SHP77 treated with DMSO at 0.1 percent for 48 hours (cell line): ENCODE results near the gene KCNJ4.
"Not testable (repeated sequence)": the region's sequence is repeated elsewhere in the genome, so short reads cannot be mapped to it uniquely, and the experiment has no call there.

Experiments used
- DNase-seq: peaks from one replicate; lab custom pipeline; 2025; lab: John Stamatoyannopoulos, UW

The KCNJ4 gene

GRCh38 chr22:38413085-38414008 is 41.7 kb downstream of the KCNJ4 start:
- DNase-seq: no peak

- DNase-seq: no peak
Observed at GRCh38 chr22:38412435-38413084, 42.4 kb downstream of the KCNJ4 start.

GRCh38 chr22:38411016-38411415 is 44.0 kb downstream of the KCNJ4 start:
- no peak for DNase-seq

GRCh38 chr22:38409916-38410315 is 45.1 kb downstream of the KCNJ4 start:
- DNase-seq: not testable (repeated sequence)

GRCh38 chr22:38406617-38407016 is 48.4 kb downstream of the KCNJ4 start:
- DNase-seq: no peak

- DNase-seq: no peak
Observed at GRCh38 chr22:38404419-38404818, 50.6 kb downstream of the KCNJ4 start.

- DNase-seq: no peak
Observed at GRCh38 chr22:38403812-38404211, 51.2 kb downstream of the KCNJ4 start.

DNA sequence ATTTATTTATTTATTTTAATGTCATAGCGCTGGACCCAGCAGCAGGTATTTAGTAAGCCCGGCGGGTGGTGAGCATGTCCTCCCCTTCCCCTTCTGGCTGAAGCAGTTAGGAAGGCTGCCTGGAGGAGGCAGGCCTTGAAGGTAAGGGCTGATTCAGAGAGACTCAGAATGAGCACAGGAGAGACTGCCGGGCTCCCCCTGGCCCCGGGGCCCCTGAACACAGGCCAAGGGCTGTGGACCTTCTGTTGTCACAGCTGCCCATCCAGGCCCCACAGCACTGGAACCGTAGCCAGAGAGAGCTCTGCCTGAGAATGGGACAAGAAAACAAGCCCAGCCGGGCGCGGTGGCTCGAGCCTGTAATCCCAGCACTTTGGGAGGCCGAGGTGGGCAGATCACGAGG is 52.8 kb downstream of the KCNJ4 start:
- peak; percentile 29 for DNase-seq

DNA sequence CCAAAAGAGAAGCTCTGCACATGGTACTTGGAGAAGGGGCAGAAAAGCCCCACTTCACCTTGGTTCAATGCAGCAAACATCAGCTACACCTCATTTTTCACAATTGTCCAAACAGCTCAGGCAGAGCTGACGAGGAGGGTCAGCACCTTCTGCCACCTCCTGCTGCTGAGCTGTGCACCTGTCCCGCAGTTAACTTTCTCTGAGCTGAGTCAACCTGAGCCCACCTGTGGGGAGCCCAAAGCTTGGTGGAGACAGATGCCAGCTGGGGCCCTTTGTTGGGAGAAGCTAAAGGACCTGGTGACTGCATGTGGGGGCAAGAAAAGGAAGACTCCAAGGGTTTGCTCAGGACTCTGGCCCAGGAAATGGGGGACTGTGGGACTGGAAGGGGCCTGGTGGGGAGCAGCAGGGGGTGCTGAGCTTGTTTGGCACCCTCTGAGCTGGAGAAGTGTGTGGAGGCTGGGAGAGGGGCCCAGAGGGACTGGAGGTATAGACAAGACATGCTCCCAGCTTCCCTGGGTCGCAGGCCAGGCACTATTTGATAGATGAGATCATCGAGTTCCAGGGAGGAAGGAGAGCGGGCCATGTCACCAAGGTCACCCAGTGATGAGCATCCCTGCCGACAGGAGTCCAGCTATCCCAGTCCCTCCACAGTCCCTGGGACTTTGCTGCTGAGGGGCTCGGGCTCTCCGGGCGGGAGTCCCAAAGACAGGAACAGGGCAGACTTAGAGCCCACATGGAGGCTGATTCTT is 53.5 kb downstream of the KCNJ4 start:
- DNase-seq: no peak

DNA sequence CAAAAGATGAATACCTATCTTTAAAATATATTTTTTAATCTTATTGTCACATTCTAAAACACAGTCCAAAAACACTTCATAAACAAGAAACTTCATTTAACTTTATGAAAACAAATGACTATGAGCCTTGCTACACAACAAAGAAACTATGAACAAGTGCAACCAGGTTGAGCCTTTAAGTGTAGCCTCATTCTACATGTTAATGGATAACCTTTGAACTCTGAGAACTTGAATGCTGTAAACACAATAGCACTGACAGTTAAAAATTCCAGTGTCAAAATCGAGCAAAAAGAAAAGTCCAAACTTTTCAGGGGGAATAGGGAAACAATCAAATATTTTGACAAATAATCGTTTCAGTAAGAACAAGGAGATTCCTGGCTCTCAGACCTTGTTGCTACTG is 54.7 kb downstream of the KCNJ4 start:
- not testable (repeated sequence) for DNase-seq

GRCh38 chr22:38398609-38399461 is 56.2 kb downstream of the KCNJ4 start:
- peak; percentile 61 for DNase-seq

DNA sequence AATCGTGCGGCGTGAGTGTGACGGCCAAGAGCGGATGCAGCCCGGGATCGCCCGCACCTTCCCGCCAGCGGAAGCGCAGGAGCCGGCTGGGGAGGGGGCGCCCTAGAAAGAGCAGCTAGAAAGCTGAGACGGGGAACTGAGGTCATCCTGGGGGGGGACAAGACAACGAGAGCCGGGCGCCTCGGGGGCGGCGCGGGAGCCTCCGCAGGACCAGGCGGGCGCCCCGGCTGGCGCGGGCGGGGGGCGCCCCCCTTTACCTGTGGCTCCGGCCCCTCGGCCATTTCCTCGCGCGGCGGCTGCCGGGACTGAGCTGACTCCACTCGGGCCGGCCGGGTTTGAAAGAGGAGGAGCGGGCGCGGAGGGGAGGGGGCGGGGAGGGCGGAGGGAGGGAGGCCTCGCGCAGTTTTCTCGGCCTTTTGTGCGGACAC is 56.8 kb downstream of the KCNJ4 start:
- not testable (repeated sequence) for DNase-seq

- no peak for DNase-seq
Observed at GRCh38 chr22:38397189-38398085, 57.6 kb downstream of the KCNJ4 start.

- DNase-seq: not testable (repeated sequence)
Observed at GRCh38 chr22:38396440-38397069, 58.4 kb downstream of the KCNJ4 start.

GRCh38 chr22:38395944-38396343 is 59.1 kb downstream of the KCNJ4 start:
- not testable (repeated sequence) for DNase-seq

- DNase-seq: not testable (repeated sequence)
Observed at GRCh38 chr22:38394929-38395624, 59.9 kb downstream of the KCNJ4 start.

DNA sequence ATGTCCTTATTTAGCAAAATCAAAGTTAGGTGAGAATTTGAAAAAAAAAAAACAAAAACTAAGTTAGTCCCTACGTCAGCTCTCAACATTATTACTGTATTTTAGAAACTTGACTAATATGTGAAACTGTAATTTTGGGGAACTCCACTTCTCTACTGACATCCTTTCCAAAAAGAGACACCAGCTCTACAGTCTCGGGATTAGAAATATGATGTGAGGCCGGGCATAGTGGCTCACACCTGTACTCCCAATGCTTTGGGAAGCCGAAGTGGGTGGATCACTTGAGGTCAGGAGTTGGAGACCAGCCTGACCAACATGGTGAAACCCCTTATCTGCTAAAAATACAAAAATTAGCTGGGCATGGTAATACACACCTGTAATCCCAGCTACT is 65.6 kb downstream of the KCNJ4 start:
- DNase-seq: not testable (repeated sequence)

DNA sequence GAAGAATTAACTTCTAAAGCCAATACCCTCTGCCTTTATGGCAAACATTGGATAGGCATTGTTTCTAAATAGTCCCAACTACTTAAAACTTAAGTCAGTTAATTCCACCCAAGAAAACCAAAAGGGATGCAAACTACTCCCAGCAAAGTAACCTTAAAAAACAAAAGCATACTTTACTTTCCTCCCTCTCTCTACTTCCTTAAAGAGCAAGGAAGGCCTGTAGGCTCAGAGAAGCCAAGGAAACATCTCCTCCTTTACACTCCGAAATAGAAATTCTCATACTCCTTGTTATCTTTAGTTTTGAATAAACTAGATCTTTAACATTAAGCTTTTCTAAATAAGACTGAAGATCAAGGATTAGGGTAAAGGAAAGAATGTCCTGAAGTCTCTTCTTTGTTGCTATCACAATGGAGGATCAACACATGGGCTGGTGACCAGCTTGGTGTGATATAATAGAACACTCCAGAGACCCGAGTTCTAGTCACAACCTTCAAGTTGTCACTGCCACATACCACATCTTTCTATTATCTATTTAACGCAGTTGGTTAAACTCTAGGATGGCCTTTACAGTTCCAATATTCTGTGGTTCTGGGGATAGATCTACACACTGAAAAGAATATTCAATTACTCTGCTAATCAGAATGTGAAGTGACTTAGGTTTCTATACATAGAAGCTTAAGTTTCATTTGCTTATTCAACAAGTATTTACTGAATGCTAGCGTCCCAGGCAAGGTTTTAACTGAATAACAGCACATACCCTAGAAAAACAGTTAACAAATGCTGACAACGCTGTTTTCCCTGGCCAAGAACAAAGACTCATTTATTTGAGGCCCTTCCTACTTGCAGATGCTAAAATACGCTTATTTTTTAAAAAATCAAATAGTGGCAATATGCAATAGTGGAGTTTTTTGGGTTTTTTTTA is 66.2 kb downstream of the KCNJ4 start:
- not testable (repeated sequence) for DNase-seq
